ENCODE results near the gene MLLT3. TPM values are rescaled to one million over a fixed set of nuclear protein-coding genes. Genes with fewer than 3 reads are reported as not detected.
A peak's percentile ranks its signal among the peaks of the same experiment; 100 is the strongest.

MLLT3 gene
- total and polyA plus RNA-seq, 2 donors, result 21.8 to 46.2 TPM

DNA sequence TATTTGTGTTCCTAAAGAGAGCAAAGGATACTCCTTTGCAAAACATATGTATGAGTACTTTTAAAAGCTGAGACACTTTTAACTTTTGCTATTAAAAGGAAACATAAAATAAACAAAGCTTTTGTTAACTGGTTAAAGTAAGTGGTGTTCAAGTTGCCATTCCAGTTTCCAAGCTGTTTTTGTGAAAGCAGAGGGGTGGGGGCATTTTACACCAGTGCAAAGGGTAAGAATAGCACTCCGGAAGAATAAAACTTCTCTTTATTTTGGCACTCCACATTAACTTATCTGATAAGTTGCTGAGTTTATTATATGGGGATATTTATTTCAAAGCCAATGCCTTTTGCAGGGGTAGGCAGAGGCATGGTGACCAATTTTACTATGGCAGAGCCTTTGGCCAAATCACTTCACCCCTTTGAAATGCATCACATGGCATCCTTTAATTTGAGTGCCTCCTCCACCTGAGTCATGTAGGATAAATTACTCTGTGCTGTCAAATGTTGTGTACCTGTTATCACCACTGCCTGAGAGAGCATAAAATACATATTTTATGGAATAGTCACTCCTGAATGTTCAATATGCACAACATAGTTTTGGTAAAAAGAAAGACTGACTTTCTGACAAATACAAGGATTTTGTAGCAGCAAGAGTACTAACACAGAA, 62.9 kb downstream of the MLLT3 start:
- H3K27me3 ChIP-seq (ENCODE audit: control insufficient read depth in 2 of 2, insufficient read depth in 1 of 2, low read length in 1 of 2), result no peaks in the 10 kb centered on the region
- no peaks in the 10 kb centered on the region for H3K9me3 ChIP-seq (ENCODE audit: control insufficient read depth in 2 of 2, insufficient read depth in 1 of 2, low read length in 1 of 2)
- peaks cover 0 to 9% of the 10 kb centered on the region in 2 donors for H3K4me1 ChIP-seq (ENCODE audit: control insufficient read depth in 2 of 2, insufficient read depth in 2 of 2, low read length in 2 of 2)
- no peak for DNase-seq (ENCODE audit: low read depth in 6 of 9, low spot score in 9 of 9)
- no peak overlapping the region for H3K4me3 ChIP-seq (ENCODE audit: low read length in 2 of 2)
- WGBS, result 95% methylated on average over 1 of the region's 1 CpG
- no peak overlapping the region for H3K27ac ChIP-seq (ENCODE audit: low read depth in 1 of 2, low read length in 1 of 2)
- H3K36me3 ChIP-seq (ENCODE audit: control insufficient read depth in 2 of 2, insufficient read depth in 2 of 2, low read length in 1 of 2), result no peaks in the 10 kb centered on the region

DNA sequence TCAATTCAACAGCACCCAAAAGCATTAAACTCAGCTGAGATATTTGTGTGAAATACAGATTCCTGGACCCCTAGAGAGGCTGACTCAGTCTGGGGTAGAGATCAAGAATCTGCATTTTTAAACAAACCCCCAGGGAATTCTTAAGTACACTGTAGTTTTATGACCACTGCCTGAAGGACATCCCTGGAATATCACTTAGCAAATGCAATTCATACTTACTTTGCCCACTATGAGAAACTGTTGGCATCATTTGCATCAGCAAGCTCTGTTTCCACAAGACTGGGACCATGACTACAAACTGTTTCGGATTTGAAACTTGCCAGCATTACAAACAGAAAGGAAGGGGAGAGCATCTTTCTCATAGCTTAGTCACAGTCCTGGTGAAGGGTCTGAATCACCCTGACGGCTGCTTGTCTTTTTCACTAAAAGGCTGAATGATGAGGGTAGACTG, 63.7 kb downstream of the MLLT3 start:
- Histone ChIP-seq H3K4me1 (ENCODE audit: control insufficient read depth in 2 of 2, insufficient read depth in 2 of 2, low read length in 2 of 2) (peaks cover 0 to 9% of the 10 kb centered on the region in 2 donors), H3K9me3 (ENCODE audit: control insufficient read depth in 2 of 2, insufficient read depth in 1 of 2, low read length in 1 of 2) (no peaks in the 10 kb centered on the region), H3K27me3 (ENCODE audit: control insufficient read depth in 2 of 2, insufficient read depth in 1 of 2, low read length in 1 of 2) (no peaks in the 10 kb centered on the region), H3K4me3 (ENCODE audit: low read length in 2 of 2) (no peak overlapping the region), H3K27ac (ENCODE audit: low read depth in 1 of 2, low read length in 1 of 2) (no peak overlapping the region), H3K36me3 (ENCODE audit: control insufficient read depth in 2 of 2, insufficient read depth in 2 of 2, low read length in 1 of 2) (no peaks in the 10 kb centered on the region)
- DNase-seq (ENCODE audit: low read depth in 6 of 9, low spot score in 9 of 9), result no peak
- 90% methylated on average over 2 of the region's 2 CpGs for whole genome bisulfite sequencing

- Histone ChIP-seq H3K9me3 (ENCODE audit: control insufficient read depth in 2 of 2, insufficient read depth in 1 of 2, low read length in 1 of 2) (no peaks in the 10 kb centered on the region), H3K36me3 (ENCODE audit: control insufficient read depth in 2 of 2, insufficient read depth in 2 of 2, low read length in 1 of 2) (no peaks in the 10 kb centered on the region), H3K27me3 (ENCODE audit: control insufficient read depth in 2 of 2, insufficient read depth in 1 of 2, low read length in 1 of 2) (no peaks in the 10 kb centered on the region), H3K27ac (ENCODE audit: low read depth in 1 of 2, low read length in 1 of 2) (no peak overlapping the region), H3K4me1 (ENCODE audit: control insufficient read depth in 2 of 2, insufficient read depth in 2 of 2, low read length in 2 of 2) (peaks cover 0 to 11% of the 10 kb centered on the region in 2 donors), H3K4me3 (ENCODE audit: low read length in 2 of 2) (no peak overlapping the region)
- WGBS, result 62% methylated on average over 5 of the region's 5 CpGs
- DNase-seq (ENCODE audit: low read depth in 6 of 9, low spot score in 9 of 9), result no peak
These were observed 64.3 kb downstream of the MLLT3 start for GRCh38 chr9:20557890-20558565.

- 98% methylated on average over 1 of the region's 1 CpG for WGBS
- Histone ChIP-seq H3K36me3 (ENCODE audit: control insufficient read depth in 2 of 2, insufficient read depth in 2 of 2, low read length in 1 of 2) (no peaks in the 10 kb centered on the region), H3K4me3 (ENCODE audit: low read length in 2 of 2) (no peak overlapping the region), H3K27me3 (ENCODE audit: control insufficient read depth in 2 of 2, insufficient read depth in 1 of 2, low read length in 1 of 2) (no peaks in the 10 kb centered on the region), H3K27ac (ENCODE audit: low read depth in 1 of 2, low read length in 1 of 2) (no peak overlapping the region), H3K4me1 (ENCODE audit: control insufficient read depth in 2 of 2, insufficient read depth in 2 of 2, low read length in 2 of 2) (peaks cover 0 to 11% of the 10 kb centered on the region in 2 donors), H3K9me3 (ENCODE audit: control insufficient read depth in 2 of 2, insufficient read depth in 1 of 2, low read length in 1 of 2) (no peaks in the 10 kb centered on the region)
- no peak for DNase-seq (ENCODE audit: low read depth in 6 of 9, low spot score in 9 of 9)
These were observed 65.0 kb downstream of the MLLT3 start for GRCh38 chr9:20557285-20557684.

DNA sequence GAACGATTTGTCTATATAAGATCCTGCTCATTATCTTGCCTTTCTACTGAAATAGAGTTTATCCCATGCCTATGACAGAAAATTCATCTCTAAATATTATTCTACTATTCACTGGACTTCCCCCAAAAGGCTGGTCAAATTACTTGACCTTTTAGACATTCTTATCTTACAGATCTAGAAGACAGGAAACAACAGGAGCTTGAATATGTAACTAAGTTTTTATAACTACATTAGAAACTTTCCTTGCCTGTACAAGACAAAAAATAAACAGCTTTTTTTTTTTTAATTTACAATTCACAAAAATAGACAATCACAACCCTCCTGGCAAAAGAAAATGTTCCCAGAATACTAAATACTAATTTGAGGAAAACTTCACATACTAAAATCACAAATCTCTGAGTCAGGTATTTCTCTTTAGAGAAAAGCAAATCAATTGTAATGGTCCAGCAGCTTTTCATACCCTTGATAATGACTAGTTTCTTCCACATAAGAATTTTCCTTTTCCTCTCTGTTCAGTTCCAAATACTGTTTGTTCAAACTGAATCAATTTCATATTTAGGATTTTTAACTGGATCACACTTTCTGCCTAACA, 68.6 kb downstream of the MLLT3 start:
- H3K9me3 ChIP-seq (ENCODE audit: control insufficient read depth in 2 of 2, insufficient read depth in 1 of 2, low read length in 1 of 2), result no peaks in the 10 kb centered on the region
- no peak overlapping the region for H3K27ac ChIP-seq (ENCODE audit: low read depth in 1 of 2, low read length in 1 of 2)
- no peak overlapping the region for H3K4me3 ChIP-seq (ENCODE audit: low read length in 2 of 2)
- H3K4me1 ChIP-seq (ENCODE audit: control insufficient read depth in 2 of 2, insufficient read depth in 2 of 2, low read length in 2 of 2), result peaks cover 0 to 11% of the 10 kb centered on the region in 2 donors
- no peak for DNase-seq (ENCODE audit: low read depth in 6 of 9, low spot score in 9 of 9)
- no peaks in the 10 kb centered on the region for H3K36me3 ChIP-seq (ENCODE audit: control insufficient read depth in 2 of 2, insufficient read depth in 2 of 2, low read length in 1 of 2)
- WGBS, result 81% methylated on average over 1 of the region's 1 CpG
- no peaks in the 10 kb centered on the region for H3K27me3 ChIP-seq (ENCODE audit: control insufficient read depth in 2 of 2, insufficient read depth in 1 of 2, low read length in 1 of 2)

GRCh38 chr9:20552874-20553557, 69.3 kb downstream of the MLLT3 start:
- Histone ChIP-seq H3K4me1 (ENCODE audit: control insufficient read depth in 2 of 2, insufficient read depth in 2 of 2, low read length in 2 of 2) (peaks cover 0 to 4% of the 10 kb centered on the region in 2 donors), H3K4me3 (ENCODE audit: low read length in 2 of 2) (no peak overlapping the region), H3K27me3 (ENCODE audit: control insufficient read depth in 2 of 2, insufficient read depth in 1 of 2, low read length in 1 of 2) (no peaks in the 10 kb centered on the region), H3K36me3 (ENCODE audit: control insufficient read depth in 2 of 2, insufficient read depth in 2 of 2, low read length in 1 of 2) (no peaks in the 10 kb centered on the region), H3K27ac (ENCODE audit: low read depth in 1 of 2, low read length in 1 of 2) (no peak overlapping the region), H3K9me3 (ENCODE audit: control insufficient read depth in 2 of 2, insufficient read depth in 1 of 2, low read length in 1 of 2) (no peaks in the 10 kb centered on the region)
- 71% methylated on average over 3 of the region's 3 CpGs for WGBS
- DNase-seq (ENCODE audit: low read depth in 6 of 9, low spot score in 9 of 9), result peak in 1 of 9 donors; percentile 10

- Histone ChIP-seq H3K27me3 (ENCODE audit: control insufficient read depth in 2 of 2, insufficient read depth in 1 of 2, low read length in 1 of 2) (no peaks in the 10 kb centered on the region), H3K4me1 (ENCODE audit: control insufficient read depth in 2 of 2, insufficient read depth in 2 of 2, low read length in 2 of 2) (peaks cover 0 to 2% of the 10 kb centered on the region in 2 donors), H3K9me3 (ENCODE audit: control insufficient read depth in 2 of 2, insufficient read depth in 1 of 2, low read length in 1 of 2) (no peaks in the 10 kb centered on the region), H3K36me3 (ENCODE audit: control insufficient read depth in 2 of 2, insufficient read depth in 2 of 2, low read length in 1 of 2) (no peaks in the 10 kb centered on the region), H3K4me3 (ENCODE audit: low read length in 2 of 2) (no peak overlapping the region), H3K27ac (ENCODE audit: low read depth in 1 of 2, low read length in 1 of 2) (no peak overlapping the region)
- no peak for DNase-seq (ENCODE audit: low read depth in 6 of 9, low spot score in 9 of 9)
- WGBS, result 61% methylated on average over 5 of the region's 5 CpGs
These were observed 70.5 kb downstream of the MLLT3 start for GRCh38 chr9:20551835-20552234.

DNA sequence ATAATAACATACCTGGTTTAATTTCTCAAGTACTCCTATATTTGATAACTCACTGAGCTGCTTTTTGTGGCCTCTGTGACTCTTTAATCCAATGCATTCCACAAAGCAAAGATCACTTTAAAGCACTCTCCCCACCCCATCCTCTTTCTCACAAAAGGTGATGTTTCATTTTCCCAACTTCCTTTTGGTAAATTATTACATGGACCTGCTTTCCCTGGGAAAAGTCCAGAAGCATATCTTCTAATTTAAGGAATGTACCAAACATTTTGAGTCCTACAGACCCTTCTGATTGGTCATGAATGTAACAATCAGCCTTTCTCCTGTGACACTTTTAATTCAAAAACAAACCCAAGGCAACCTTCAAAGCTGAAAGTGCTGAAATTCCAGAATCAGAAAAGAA, 71.1 kb downstream of the MLLT3 start:
- H3K4me1 ChIP-seq (ENCODE audit: control insufficient read depth in 2 of 2, insufficient read depth in 2 of 2, low read length in 2 of 2), result peaks cover 0 to 2% of the 10 kb centered on the region in 2 donors
- H3K9me3 ChIP-seq (ENCODE audit: control insufficient read depth in 2 of 2, insufficient read depth in 1 of 2, low read length in 1 of 2), result no peaks in the 10 kb centered on the region
- no peak overlapping the region for H3K4me3 ChIP-seq (ENCODE audit: low read length in 2 of 2)
- H3K27ac ChIP-seq (ENCODE audit: low read depth in 1 of 2, low read length in 1 of 2), result no peak overlapping the region
- H3K27me3 ChIP-seq (ENCODE audit: control insufficient read depth in 2 of 2, insufficient read depth in 1 of 2, low read length in 1 of 2), result no peaks in the 10 kb centered on the region
- DNase-seq (ENCODE audit: low read depth in 6 of 9, low spot score in 9 of 9), result no peak
- H3K36me3 ChIP-seq (ENCODE audit: control insufficient read depth in 2 of 2, insufficient read depth in 2 of 2, low read length in 1 of 2), result no peaks in the 10 kb centered on the region

GRCh38 chr9:20550326-20550725, 72.0 kb downstream of the MLLT3 start:
- Histone ChIP-seq H3K4me1 (ENCODE audit: control insufficient read depth in 2 of 2, insufficient read depth in 2 of 2, low read length in 2 of 2) (peaks cover 0 to 2% of the 10 kb centered on the region in 2 donors), H3K36me3 (ENCODE audit: control insufficient read depth in 2 of 2, insufficient read depth in 2 of 2, low read length in 1 of 2) (no peaks in the 10 kb centered on the region), H3K9me3 (ENCODE audit: control insufficient read depth in 2 of 2, insufficient read depth in 1 of 2, low read length in 1 of 2) (no peaks in the 10 kb centered on the region), H3K27me3 (ENCODE audit: control insufficient read depth in 2 of 2, insufficient read depth in 1 of 2, low read length in 1 of 2) (no peaks in the 10 kb centered on the region), H3K27ac (ENCODE audit: low read depth in 1 of 2, low read length in 1 of 2) (no peak overlapping the region), H3K4me3 (ENCODE audit: low read length in 2 of 2) (no peak overlapping the region)
- WGBS, result 93% methylated on average over 4 of the region's 4 CpGs
- DNase-seq (ENCODE audit: low read depth in 6 of 9, low spot score in 9 of 9), result no peak

Measured in thymus (tissue), 11 donors.